Astrocyte of the cerebellum (primary cell): ENCODE data around the gene MGAT4B.
"Not testable (repeated sequence)": the region's sequence is repeated elsewhere in the genome, so short reads cannot be mapped to it uniquely, and the experiment has no call there.

Experiments
- DNase-seq: peaks from one replicate; pipeline ENCODE4 v3.0.0-alpha.2; 2011; ENCODE audit warnings: low read depth
- H3K4me3 ChIP-seq: 2 replicates; pipeline ENCODE4 v1.5.1; 2011; ENCODE audit warnings: mild to moderate bottlenecking, low read depth, low read length, moderate library complexity
- CTCF ChIP-seq: IDR thresholded peaks from 2 replicates; pipeline ENCODE4 v1.5.1; 2012; ENCODE audit warnings: low read length, low read depth, moderate library complexity, mild to moderate bottlenecking; ENCODE audit errors: missing control alignments
- in situ Hi-C: cut with HindIII; loops from 2 replicates; pipeline ENCODE4 v1.10.0; 2017; ENCODE audit warnings: low sequenced_read_pairs

Gene MGAT4B

GRCh38 chr5:179839328-179840256, 32.9 kb upstream of the MGAT4B start:
- H3K4me3 ChIP-seq, result no peak overlapping the region
- no peak for DNase-seq
- TF ChIP-seq CTCF, result no peak
- in situ Hi-C loops, result no loop called here

- in situ Hi-C loops, result no loop called here
- H3K4me3 ChIP-seq, result no peak overlapping the region
- no peak for TF ChIP-seq CTCF
- no peak for DNase-seq
These were observed 30.7 kb upstream of the MGAT4B start for GRCh38 chr5:179837076-179838011.

GRCh38 chr5:179836225-179837019, 29.8 kb upstream of the MGAT4B start:
- in situ Hi-C loops, result no loop called here
- TF ChIP-seq CTCF, result no peak
- H3K4me3 ChIP-seq, result no peak overlapping the region
- DNase-seq, result no peak

- in situ Hi-C loops, DNase-seq, H3K4me3 ChIP-seq: not testable (repeated sequence)
These were observed 28.2 kb upstream of the MGAT4B start for GRCh38 chr5:179834871-179835270.

GRCh38 chr5:179834120-179834519, 27.5 kb upstream of the MGAT4B start:
- in situ Hi-C loops, result no loop called here

GRCh38 chr5:179833709-179834070, 27.0 kb upstream of the MGAT4B start:
- no peak for DNase-seq
- in situ Hi-C loops, result no loop called here
- no peak for TF ChIP-seq CTCF
- no peak overlapping the region for H3K4me3 ChIP-seq

More at GRCh38 chr5:179834120-179834519, 27.5 kb upstream of the MGAT4B start:
- no peak overlapping the region for H3K4me3 ChIP-seq
- TF ChIP-seq CTCF, result no peak
- DNase-seq, result no peak
